GM12864 (cell line): ENCODE results near the gene LSR.

Source experiments
- DNase-seq: peaks from one replicate; pipeline ENCODE4 v3.0.0-alpha.2; 2011; ENCODE audit warnings: low read depth
- H3K4me3 ChIP-seq: 2 replicates; pipeline ENCODE4 v1.5.1; 2011; ENCODE audit warnings: mild to moderate bottlenecking, low read depth, low read length, control low read depth
- CTCF ChIP-seq: IDR thresholded peaks from 2 replicates; pipeline ENCODE4 v1.5.1; 2011; ENCODE audit warnings: low read depth, mild to moderate bottlenecking, moderate library complexity, low read length, control low read depth, inconsistent platforms; ENCODE audit errors: missing control alignments

Gene LSR

DNA sequence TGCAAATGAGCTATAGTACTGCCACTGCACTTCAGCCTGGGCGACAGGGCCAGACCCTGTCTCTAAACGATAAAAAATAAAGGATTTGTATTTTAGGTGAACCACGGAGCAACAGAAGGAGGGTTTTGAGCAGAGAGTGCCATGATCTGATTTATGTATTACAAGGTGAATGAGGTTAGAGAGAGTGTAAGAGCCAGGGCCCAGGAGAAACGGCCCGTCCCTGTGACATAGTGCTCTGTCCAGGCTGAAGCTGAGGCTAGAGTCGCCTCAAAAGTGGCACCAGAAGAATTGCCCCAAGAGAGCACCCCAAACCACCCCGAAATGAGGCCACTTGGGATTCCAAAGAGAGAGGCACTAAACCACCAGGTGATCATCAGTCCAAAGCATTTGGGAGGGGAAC, 60.1 kb downstream of the LSR start:
- no peak for DNase-seq
- no peak for TF ChIP-seq CTCF
- no peak overlapping the region for H3K4me3 ChIP-seq

- no peak overlapping the region for H3K4me3 ChIP-seq
Measured at GRCh38 chr19:35309481-35310279, 60.9 kb downstream of the LSR start.

DNA sequence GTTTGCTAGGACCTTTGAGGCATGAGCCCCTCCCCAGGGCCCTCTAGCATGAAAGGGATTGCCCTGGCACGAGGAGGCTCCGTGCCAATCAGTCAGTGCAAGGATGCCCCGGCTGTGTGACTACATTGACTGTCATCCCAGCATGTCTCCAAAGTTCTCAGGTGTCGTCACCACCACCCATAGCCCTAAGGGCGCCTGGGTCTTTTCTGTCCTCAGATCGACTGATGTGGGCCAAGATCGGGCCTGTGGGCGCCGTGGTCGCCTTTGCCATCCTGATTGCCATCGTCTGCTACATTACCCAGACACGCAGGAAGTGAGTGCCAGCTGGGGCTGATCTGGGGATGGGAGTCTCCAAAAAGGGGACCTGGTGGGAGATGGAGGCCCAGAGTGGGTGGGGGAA, 61.5 kb downstream of the LSR start:
- H3K4me3 ChIP-seq = no peak overlapping the region
- DNase-seq = no peak
- TF ChIP-seq CTCF = no peak

More at GRCh38 chr19:35309481-35310279, 60.9 kb downstream of the LSR start:
- TF ChIP-seq CTCF = no peak
- DNase-seq = no peak

- no peak overlapping the region for H3K4me3 ChIP-seq
- no peak for TF ChIP-seq CTCF
- no peak for DNase-seq
Measured at GRCh38 chr19:35310811-35311465, 62.1 kb downstream of the LSR start.

DNA sequence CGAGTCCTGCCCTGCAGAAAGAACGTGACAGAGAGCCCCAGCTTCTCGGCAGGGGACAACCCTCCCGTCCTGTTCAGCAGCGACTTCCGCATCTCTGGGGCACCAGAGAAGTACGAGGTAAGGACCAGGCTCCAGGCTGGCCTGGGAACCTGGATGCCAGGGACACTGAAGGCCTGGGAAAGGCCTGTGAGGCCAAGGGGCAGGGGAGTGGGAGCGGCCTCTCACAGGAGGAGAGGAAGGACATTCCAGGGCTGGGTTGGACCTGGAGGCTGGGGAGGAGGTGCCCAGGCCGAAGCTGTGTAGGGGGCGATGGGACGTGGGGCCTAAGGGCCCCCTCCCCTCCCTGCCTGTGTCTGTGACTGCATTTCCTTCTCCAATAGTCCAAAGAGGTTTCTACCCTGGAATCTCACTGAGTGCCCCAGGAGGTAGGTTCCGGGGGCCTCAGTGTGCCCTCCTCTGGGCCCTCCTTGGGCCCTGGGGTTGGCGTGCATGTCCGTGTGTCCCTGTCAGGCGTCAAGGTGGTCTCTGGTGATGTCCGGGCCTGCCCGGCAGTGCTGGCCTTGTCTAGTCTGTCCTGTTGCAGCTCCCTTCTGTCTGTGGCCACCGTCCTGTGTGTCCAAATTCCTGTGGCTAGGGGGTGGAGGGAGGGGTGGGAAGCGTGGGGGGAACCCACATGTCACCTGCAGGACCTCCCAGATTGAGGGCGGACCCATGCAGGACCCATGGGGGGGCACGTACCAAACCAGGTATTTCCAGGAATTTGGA, 63.3 kb downstream of the LSR start:
- DNase-seq = no peak
- H3K4me3 ChIP-seq = no peak overlapping the region
- no peak for TF ChIP-seq CTCF

GRCh38 chr19:35313587-35313986, 64.8 kb downstream of the LSR start:
- TF ChIP-seq CTCF = no peak
- no peak overlapping the region for H3K4me3 ChIP-seq
- no peak for DNase-seq
